ENCODE measurements around the gene OR2B2.

OR2B2 gene

DNA sequence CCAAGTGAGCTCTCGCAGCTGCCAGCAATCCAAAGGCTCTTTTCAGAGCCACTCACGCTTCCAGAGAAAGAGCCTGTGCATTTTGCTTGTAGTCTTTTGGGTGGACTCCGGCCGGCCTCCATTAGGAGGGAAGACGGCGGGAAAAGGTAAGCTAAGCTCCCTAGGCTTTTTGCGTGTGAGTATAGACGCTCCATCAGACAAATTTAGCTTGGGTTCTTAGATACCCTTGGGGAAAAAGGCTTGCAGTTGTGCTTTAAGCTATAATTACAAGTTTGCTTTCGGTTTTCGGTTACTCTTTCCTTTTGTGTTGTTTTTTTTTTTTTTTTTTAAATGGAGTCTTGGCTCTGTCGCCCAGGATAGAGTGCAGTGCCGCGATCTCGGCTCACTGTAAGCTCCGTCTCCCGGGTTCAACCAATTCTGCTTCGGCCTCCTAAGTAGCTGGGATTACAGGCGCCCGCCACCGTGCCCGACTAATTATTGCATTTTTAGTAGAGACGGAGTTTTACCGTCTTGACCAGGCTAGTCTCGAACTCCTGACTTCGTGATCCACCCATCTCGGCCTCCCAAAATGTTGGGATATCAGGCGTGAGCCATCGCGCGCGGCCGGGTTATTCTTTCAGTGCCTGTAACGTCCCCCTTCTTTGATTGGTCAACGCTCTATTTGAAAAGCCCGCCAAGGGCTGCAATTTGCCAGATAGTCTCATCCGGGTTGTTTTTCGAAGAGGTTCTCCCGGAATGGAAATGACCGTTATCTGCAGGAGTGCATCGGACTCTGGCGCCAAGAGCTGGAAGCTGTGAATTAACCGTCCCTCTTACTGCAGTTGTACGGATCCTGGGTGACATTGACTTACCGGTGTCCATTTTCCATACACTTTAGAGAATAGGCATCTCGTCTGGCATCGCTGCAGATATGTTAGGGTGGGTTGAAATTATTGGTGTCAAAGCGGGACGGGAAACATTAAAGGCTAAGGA, 18.1 kb downstream of the OR2B2 start:
- Histone ChIP-seq H3K36me3 (ENCODE audit: control insufficient read depth in 4 of 4, insufficient read depth in 4 of 4, low read length in 3 of 4) (no peaks in the 10 kb centered on the region), H3K4me3 (ENCODE audit: control insufficient read depth in 1 of 7, extremely low read depth in 1 of 7, insufficient read depth in 4 of 7, low read depth in 2 of 7, low read length in 6 of 7) (peak overlapping the region; percentile 78 to 100 (median 96)), H3K27me3 (replicated peaks in 2 of 5; ENCODE audit: control insufficient read depth in 4 of 5, insufficient read depth in 5 of 5, low read length in 4 of 5) (no peaks in the 10 kb centered on the region), H3K27ac (ENCODE audit: insufficient read depth in 1 of 2, low read depth in 1 of 2, low read length in 2 of 2, poor library complexity in 1 of 2, severe bottlenecking in 2 of 2) (peak overlapping the region; percentile 56 to 85), H3K4me1 (ENCODE audit: control extremely low read depth in 1 of 4, control insufficient read depth in 4 of 4, insufficient read depth in 4 of 4, low read length in 3 of 4) (peaks cover 7 to 44% (median 29%) of the 10 kb centered on the region in 4 experiments), H3K9me3 (ENCODE audit: control extremely low read depth in 1 of 5, control insufficient read depth in 4 of 5, insufficient read depth in 2 of 5, low read depth in 1 of 5, low read length in 4 of 5) (no peaks in the 10 kb centered on the region)
- POLR2A ChIA-PET: interaction anchor here (0.6 to 8.9 kb wide), 16 partner anchors 25 to 1850 kb away, joined by 3 to 209 read pairs (median 7); a partner anchor contains a TSS
- DNase-seq: peak; percentile 85 to 91 (median 88)
- CTCF ChIA-PET: interaction anchor here (0.7 to 12.7 kb wide), 22 partner anchors 8 to 764 kb away, joined by 3 to 191 read pairs (median 4); a partner anchor contains a TSS
- under 1% methylated on average over 34 of the region's 48 CpGs for WGBS (ENCODE audit: insufficient coverage)

GRCh38 chr6:27893059-27893835, 18.9 kb downstream of the OR2B2 start:
- H3K27me3 ChIP-seq (replicated peaks in 2 of 5; ENCODE audit: control insufficient read depth in 4 of 5, insufficient read depth in 5 of 5, low read length in 4 of 5): no peaks in the 10 kb centered on the region
- peak overlapping the region; percentile 78 to 100 (median 96) for H3K4me3 ChIP-seq (ENCODE audit: control insufficient read depth in 1 of 7, extremely low read depth in 1 of 7, insufficient read depth in 4 of 7, low read depth in 2 of 7, low read length in 6 of 7)
- peaks cover 7 to 53% (median 29%) of the 10 kb centered on the region in 4 experiments for H3K4me1 ChIP-seq (ENCODE audit: control extremely low read depth in 1 of 4, control insufficient read depth in 4 of 4, insufficient read depth in 4 of 4, low read length in 3 of 4)
- 0% methylated on average over 35 of the region's 41 CpGs for WGBS (ENCODE audit: insufficient coverage)
- POLR2A ChIA-PET: interaction anchor here (0.6 to 8.9 kb wide), 24 partner anchors 9 to 1849 kb away, joined by 3 to 209 read pairs (median 5); partner anchors contain the start of gene ZNF165
- no peaks in the 10 kb centered on the region for H3K9me3 ChIP-seq (ENCODE audit: control extremely low read depth in 1 of 5, control insufficient read depth in 4 of 5, insufficient read depth in 2 of 5, low read depth in 1 of 5, low read length in 4 of 5)
- no peaks in the 10 kb centered on the region for H3K36me3 ChIP-seq (ENCODE audit: control insufficient read depth in 4 of 4, insufficient read depth in 4 of 4, low read length in 3 of 4)
- peak; percentile 97 to 99 (median 98) for DNase-seq
- CTCF ChIA-PET: interaction anchor here (0.6 to 12.7 kb wide), 17 partner anchors 9 to 1770 kb away, joined by 3 to 191 read pairs (median 4); a partner anchor contains a TSS
- H3K27ac ChIP-seq (ENCODE audit: insufficient read depth in 1 of 2, low read depth in 1 of 2, low read length in 2 of 2, poor library complexity in 1 of 2, severe bottlenecking in 2 of 2): peak overlapping the region; percentile 46 to 85

DNA sequence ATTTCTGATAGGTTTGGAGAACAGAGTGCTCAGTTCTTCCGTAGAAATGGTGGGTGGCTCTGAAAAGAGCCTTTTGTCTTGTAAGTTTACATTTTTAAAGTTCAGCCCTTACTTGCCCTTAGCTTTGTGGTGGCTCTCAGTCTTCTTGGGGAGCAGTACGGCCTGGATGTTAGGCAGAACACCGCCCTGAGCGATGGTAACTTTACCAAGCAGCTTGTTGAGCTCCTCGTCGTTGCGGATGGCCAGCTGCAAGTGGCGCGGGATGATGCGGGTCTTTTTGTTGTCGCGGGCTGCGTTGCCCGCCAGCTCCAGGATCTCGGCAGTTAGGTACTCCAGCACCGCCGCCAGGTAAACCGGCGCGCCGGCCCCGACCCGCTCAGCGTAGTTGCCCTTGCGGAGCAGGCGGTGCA, 19.5 kb downstream of the OR2B2 start:
- peak overlapping the region; percentile 45 to 100 (median 96) for H3K4me3 ChIP-seq (ENCODE audit: control insufficient read depth in 1 of 7, extremely low read depth in 1 of 7, insufficient read depth in 4 of 7, low read depth in 2 of 7, low read length in 6 of 7)
- CTCF ChIA-PET: interaction anchor here (0.6 to 12.7 kb wide), 13 partner anchors 23 to 1769 kb away, joined by 3 to 191 read pairs (median 4); a partner anchor contains a TSS
- 0% methylated on average over 20 of the region's 26 CpGs for WGBS (ENCODE audit: insufficient coverage)
- no peaks in the 10 kb centered on the region for H3K36me3 ChIP-seq (ENCODE audit: control insufficient read depth in 4 of 4, insufficient read depth in 4 of 4, low read length in 3 of 4)
- H3K4me1 ChIP-seq (ENCODE audit: control extremely low read depth in 1 of 4, control insufficient read depth in 4 of 4, insufficient read depth in 4 of 4, low read length in 3 of 4): peaks cover 7 to 59% (median 29%) of the 10 kb centered on the region in 4 experiments
- no peaks in the 10 kb centered on the region for H3K9me3 ChIP-seq (ENCODE audit: control extremely low read depth in 1 of 5, control insufficient read depth in 4 of 5, insufficient read depth in 2 of 5, low read depth in 1 of 5, low read length in 4 of 5)
- H3K27me3 ChIP-seq (replicated peaks in 2 of 5; ENCODE audit: control insufficient read depth in 4 of 5, insufficient read depth in 5 of 5, low read length in 4 of 5): no peaks in the 10 kb centered on the region
- DNase-seq: no peak
- peak overlapping the region; percentile 27 to 85 for H3K27ac ChIP-seq (ENCODE audit: insufficient read depth in 1 of 2, low read depth in 1 of 2, low read length in 2 of 2, poor library complexity in 1 of 2, severe bottlenecking in 2 of 2)
- POLR2A ChIA-PET: interaction anchor here (0.6 to 8.9 kb wide), 22 partner anchors 9 to 1769 kb away, joined by 3 to 209 read pairs (median 6); partner anchors contain the start of gene ZNF165

DNA sequence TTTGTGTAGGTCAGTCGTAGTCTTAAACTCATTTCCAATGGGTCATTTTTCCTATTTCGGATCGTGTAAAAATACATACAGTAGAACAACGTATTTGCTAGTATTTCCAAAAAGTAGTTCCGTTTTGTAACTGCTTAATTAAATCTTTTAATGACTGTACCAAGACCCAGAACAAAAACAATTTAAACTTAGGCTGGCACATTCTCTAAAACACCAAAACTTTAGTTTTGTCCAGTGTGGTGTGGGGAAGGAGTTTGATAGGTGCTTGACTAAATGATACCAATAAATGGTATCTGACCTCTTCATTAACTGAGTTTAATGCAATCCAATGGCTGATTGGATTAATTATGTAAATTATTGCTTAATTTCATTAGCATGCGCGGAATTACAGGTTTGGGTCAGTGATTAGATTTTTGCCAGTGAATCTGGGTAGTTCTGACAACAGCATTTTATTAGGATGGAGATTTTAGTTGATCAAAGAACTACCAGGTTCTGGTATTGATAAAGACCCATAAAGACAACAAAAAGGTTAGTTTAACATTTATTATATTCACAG, 20.8 kb downstream of the OR2B2 start:
- CTCF ChIA-PET: interaction anchor here (5.8 to 12.7 kb wide), 2 partner anchors 22 to 95 kb away, joined by 31 to 191 read pairs; a partner anchor contains a TSS
- H3K9me3 ChIP-seq (ENCODE audit: control extremely low read depth in 1 of 5, control insufficient read depth in 4 of 5, insufficient read depth in 2 of 5, low read depth in 1 of 5, low read length in 4 of 5): no peaks in the 10 kb centered on the region
- no peak for DNase-seq
- H3K27me3 ChIP-seq (replicated peaks in 2 of 5; ENCODE audit: control insufficient read depth in 4 of 5, insufficient read depth in 5 of 5, low read length in 4 of 5): no peaks in the 10 kb centered on the region
- H3K4me3 ChIP-seq (ENCODE audit: control insufficient read depth in 1 of 7, extremely low read depth in 1 of 7, insufficient read depth in 4 of 7, low read depth in 2 of 7, low read length in 6 of 7): peak overlapping the region in 6 of 7 experiments; percentile 37 to 100 (median 94)
- no CpG with 5 or more reads among the region's 7 CpGs for WGBS (ENCODE audit: insufficient coverage)
- H3K36me3 ChIP-seq (ENCODE audit: control insufficient read depth in 4 of 4, insufficient read depth in 4 of 4, low read length in 3 of 4): no peaks in the 10 kb centered on the region
- H3K4me1 ChIP-seq (ENCODE audit: control extremely low read depth in 1 of 4, control insufficient read depth in 4 of 4, insufficient read depth in 4 of 4, low read length in 3 of 4): peaks cover 7 to 56% (median 29%) of the 10 kb centered on the region in 4 experiments
- peak overlapping the region in 1 of 2 experiments; percentile 85 for H3K27ac ChIP-seq (ENCODE audit: insufficient read depth in 1 of 2, low read depth in 1 of 2, low read length in 2 of 2, poor library complexity in 1 of 2, severe bottlenecking in 2 of 2)
- POLR2A ChIA-PET: interaction anchor here (1.2 to 8.9 kb wide), 3 partner anchors 22 to 77 kb away, joined by 3 to 209 read pairs (median 22); a partner anchor contains a TSS

DNA sequence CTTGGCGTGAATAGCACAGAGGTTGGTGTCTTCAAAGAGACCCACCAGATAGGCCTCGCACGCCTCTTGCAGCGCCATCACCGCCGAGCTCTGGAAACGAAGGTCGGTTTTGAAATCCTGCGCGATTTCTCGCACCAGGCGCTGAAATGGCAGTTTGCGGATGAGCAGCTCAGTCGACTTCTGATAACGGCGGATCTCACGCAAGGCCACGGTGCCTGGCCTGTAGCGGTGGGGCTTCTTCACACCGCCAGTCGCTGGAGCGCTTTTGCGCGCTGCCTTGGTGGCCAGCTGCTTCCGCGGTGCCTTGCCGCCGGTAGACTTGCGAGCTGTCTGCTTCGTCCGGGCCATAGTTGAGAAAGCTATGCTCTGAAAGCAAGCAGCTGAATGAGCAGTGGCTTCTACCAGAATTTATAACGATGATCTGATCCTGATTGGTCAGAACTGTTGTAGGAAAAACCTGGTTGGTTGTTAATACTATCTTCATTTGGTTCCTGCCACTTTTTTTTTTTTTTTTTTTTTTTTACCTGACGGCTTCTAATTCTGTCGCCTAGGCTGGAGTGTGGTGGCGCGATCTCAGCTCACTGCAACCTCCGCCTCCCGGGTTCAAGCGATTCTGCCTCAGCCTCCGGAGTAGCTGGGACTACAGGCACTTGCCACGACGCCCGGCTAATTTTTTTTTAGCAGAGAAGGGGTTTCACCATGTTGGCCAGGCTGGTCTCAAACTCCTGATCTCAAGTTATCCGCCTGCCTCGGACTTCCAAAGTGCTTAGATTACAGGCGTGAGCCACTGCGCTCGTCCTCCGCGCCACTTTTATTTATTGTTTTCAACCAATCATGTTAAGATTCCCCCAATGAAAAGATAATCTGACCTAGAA, 21.5 kb downstream of the OR2B2 start:
- peaks cover 7 to 49% (median 24%) of the 10 kb centered on the region in 4 experiments for H3K4me1 ChIP-seq (ENCODE audit: control extremely low read depth in 1 of 4, control insufficient read depth in 4 of 4, insufficient read depth in 4 of 4, low read length in 3 of 4)
- CTCF ChIA-PET: interaction anchor here (0.8 to 12.7 kb wide), 7 partner anchors 11 to 1857 kb away, joined by 3 to 191 read pairs (median 4); a partner anchor contains a TSS
- H3K36me3 ChIP-seq (ENCODE audit: control insufficient read depth in 4 of 4, insufficient read depth in 4 of 4, low read length in 3 of 4): no peaks in the 10 kb centered on the region
- peak overlapping the region; percentile 12 to 100 (median 57) for H3K4me3 ChIP-seq (ENCODE audit: control insufficient read depth in 1 of 7, extremely low read depth in 1 of 7, insufficient read depth in 4 of 7, low read depth in 2 of 7, low read length in 6 of 7)
- H3K27me3 ChIP-seq (replicated peaks in 2 of 5; ENCODE audit: control insufficient read depth in 4 of 5, insufficient read depth in 5 of 5, low read length in 4 of 5): no peaks in the 10 kb centered on the region
- POLR2A ChIA-PET: interaction anchor here (0.6 to 8.9 kb wide), 6 partner anchors 22 to 184 kb away, joined by 3 to 209 read pairs (median 6); a partner anchor contains a TSS
- WGBS (ENCODE audit: insufficient coverage): 2% methylated on average over 43 of the region's 50 CpGs
- no peaks in the 10 kb centered on the region for H3K9me3 ChIP-seq (ENCODE audit: control extremely low read depth in 1 of 5, control insufficient read depth in 4 of 5, insufficient read depth in 2 of 5, low read depth in 1 of 5, low read length in 4 of 5)
- peak; percentile 91 to 98 (median 97) for DNase-seq
- H3K27ac ChIP-seq (ENCODE audit: insufficient read depth in 1 of 2, low read depth in 1 of 2, low read length in 2 of 2, poor library complexity in 1 of 2, severe bottlenecking in 2 of 2): peak overlapping the region in 1 of 2 experiments; percentile 85

Measured in common myeloid progenitor, CD34-positive (primary cell).